SHP77 treated with DMSO at 0.1 percent for 48 hours (cell line): ENCODE results near the gene MIGA1.
"Not testable (repeated sequence)": the region's sequence is repeated elsewhere in the genome, so short reads cannot be mapped to it uniquely, and the experiment has no call there.

ENCODE experiments used
- DNase-seq: peaks from one replicate; lab custom pipeline; 2025; lab: John Stamatoyannopoulos, UW

The MIGA1 gene

DNA sequence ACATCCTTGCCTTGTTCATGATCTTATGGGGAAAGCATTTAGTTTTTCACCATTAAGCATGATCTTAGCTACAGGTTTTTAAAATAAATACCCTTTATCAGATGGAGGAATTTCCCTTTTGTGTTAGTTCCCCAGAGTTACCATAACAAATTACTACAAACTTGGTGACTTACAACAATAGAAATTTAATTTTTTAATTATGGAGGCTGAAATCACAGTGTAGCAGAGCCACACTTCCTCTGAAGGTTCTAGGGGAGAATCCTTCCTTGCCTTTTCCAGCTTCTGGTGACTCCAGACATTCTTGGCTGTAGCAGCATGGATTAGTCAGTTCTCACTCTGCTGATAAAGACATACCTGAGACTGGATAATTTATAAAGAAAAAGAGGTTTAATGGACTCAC is 18.5 kb downstream of the MIGA1 start:
- DNase-seq = no peak

- DNase-seq = no peak
These were observed 22.6 kb downstream of the MIGA1 start for GRCh38 chr1:77802026-77802425.

DNA sequence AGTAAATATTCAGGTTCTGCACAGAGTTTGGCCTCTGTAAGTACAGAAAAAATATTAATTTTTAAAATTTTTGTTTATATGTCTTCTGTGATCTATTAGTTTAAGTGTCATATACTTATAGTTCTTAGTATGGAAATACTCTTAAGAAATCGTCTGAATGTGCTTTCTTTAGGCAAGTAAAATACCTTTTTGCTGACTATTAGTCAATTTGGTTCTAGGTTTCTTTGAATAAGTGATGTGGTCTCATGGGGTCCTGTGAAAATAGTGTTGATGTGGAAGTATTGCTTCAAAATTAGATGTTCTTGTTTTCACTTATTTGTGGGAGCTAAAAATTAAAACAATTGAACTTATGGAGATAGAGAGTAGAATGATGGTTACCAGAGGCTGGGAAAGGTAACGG is 23.9 kb downstream of the MIGA1 start:
- DNase-seq = no peak

- DNase-seq = not testable (repeated sequence)
These were observed 30.5 kb downstream of the MIGA1 start for GRCh38 chr1:77809787-77810462.

DNA sequence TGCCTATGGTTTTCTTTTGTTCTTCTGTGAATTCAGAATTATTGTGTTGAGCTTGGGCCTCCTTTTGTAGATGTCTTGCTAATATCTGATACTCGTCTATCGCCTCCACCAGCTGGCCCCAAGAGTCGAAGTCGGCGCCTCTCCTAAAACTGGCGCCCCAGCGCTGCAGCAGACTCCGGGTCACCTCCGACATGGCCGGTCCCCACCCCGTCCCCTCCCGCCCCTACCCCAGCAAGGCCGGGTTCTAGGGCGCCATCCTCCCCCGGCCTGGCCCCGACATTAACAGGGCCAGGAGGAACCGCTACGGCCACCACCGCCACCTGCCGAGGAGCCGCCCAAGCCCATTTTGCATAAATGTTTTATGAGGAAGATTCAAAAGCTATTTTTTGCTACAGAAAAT is 32.1 kb downstream of the MIGA1 start:
- DNase-seq = not testable (repeated sequence)

GRCh38 chr1:77817368-77818209 is 38.1 kb downstream of the MIGA1 start:
- no peak for DNase-seq

DNA sequence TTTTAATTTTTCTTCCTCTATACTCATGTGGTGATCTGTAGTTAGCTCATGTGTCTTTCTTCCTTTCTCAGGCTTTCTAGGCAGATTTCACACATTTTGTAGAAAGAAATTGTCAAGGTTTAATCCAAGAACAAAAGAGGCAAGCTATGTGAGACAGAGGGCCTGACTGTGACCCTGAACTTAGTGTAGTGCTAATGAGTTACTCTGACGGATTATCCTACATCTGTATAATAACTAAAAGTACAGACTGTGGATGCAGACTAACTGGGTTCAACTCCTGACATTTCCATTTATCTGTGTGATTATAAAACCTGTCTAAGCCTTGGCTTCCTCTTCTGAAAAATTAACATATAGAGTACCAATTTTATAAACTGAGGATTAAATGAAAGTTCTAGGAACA is 40.7 kb downstream of the MIGA1 start:
- DNase-seq = no peak

DNA sequence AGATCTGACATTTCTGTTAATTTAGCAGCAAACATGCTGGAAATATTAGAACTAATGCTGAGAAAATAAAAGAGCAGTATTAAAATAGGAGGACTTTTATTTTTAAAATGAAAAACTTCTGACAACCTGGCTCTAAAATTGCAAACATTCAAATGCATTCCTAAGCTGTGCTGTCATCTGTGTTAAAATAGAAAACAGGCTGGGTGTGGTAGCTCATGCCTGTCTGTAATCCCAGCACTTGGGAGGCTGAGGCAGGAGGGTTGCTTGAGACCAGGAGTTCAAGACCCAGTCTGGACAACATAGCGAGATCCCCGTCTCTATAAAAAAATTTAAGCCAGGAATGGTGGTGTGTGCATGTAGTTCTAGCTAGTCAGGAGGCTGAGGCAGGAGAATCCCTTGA is 44.6 kb downstream of the MIGA1 start:
- DNase-seq = no peak

DNA sequence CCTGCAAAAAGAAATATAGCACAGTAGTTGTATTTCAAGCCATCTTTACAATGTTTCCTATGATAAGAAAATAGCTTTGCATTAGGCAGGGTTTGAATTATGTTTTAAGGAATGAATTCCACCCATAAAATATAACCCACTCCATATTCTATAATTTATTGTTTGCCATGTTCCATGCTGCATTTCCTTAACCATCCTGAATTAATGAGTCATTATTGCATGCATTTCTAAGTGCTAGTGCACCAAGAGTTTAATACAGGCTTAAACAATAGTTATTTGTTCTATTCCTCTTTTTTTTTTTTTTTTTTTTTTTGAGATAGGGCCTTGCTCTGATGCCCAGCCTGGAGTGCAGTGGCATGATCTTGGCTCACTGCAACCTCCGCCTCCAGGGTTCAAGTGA is 45.2 kb downstream of the MIGA1 start:
- DNase-seq = no peak

- DNase-seq = peak; percentile 70
These were observed 45.8 kb downstream of the MIGA1 start for GRCh38 chr1:77825131-77825709.

DNA sequence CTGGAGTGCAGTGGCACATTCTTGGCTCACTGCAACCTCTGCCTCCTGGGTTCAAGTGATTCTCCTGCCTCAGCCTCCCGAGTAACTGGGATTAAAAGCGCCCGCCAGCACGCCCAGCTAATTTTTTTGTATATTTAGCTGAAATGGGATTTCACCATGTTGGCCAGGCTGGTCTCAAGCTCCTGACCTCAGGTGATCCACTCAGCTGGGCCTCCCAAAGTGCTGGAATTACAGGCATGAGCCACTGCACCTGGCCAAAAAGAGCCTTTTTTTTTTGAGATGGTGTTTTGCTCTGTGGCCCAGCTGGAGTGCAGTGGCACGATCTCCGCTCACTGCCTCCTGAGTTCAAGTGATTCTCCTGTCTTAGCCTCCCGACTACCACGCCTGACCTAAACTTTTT is 47.4 kb downstream of the MIGA1 start:
- not testable (repeated sequence) for DNase-seq

GRCh38 chr1:77828098-77828497 is 48.6 kb downstream of the MIGA1 start:
- no peak for DNase-seq

DNA sequence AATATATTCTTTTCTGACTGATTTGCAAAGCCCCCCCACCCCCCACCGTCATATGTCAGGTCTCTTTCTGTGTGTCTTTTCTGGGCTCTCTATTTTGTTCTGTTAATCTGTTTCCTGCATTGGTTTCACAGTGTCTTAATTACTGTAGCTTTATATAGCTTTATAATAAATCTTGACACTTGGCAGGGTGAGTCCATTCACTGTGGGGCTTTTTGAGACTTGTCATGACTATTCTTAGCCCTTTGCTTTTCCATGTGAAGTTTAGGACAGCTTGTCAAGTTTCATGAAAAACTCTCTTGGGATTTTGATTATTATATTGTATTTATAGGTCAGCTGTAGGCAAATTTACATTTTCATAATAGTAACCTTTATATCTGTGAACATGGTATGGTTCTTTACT is 50.4 kb downstream of the MIGA1 start:
- DNase-seq = no peak

DNA sequence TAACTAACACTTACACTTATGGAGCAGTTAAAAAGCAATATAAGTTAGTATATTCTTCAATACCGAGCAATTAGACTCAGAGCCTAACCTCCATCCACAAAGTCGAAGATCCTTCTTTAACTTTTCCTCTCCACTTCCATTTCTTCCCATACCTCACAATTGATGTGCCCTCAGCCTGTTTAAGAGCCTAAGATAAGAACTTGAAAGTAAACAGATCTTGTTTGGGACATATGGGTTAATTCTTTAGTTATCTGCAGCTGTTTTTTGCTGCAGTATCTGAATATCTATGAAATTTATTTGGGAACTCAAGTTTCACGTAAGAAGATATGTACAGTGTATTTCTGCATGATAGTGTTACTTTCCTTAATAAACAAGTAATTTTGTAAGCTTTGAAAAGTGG is 51.5 kb downstream of the MIGA1 start:
- no peak for DNase-seq

DNA sequence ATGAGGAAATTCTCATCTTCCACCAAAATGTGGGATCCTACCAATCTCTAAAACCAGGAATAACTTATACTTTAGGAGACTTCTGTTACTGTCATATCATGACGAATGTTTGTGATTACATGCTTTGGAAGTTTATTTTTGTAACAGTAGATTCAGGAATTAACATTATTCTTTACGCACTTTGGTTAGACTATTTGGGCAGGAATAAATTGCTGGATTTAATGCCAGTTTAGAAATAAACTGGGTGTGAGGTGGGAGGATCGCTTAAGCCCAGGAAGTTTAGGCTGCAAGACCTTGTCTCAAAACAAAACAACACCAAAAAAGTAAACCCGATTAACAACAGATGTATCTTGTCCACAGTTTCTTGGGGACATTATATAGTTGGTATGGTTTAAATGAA is 52.1 kb downstream of the MIGA1 start:
- no peak for DNase-seq

- DNase-seq = no peak
These were observed 52.7 kb downstream of the MIGA1 start for GRCh38 chr1:77831976-77832711.

DNA sequence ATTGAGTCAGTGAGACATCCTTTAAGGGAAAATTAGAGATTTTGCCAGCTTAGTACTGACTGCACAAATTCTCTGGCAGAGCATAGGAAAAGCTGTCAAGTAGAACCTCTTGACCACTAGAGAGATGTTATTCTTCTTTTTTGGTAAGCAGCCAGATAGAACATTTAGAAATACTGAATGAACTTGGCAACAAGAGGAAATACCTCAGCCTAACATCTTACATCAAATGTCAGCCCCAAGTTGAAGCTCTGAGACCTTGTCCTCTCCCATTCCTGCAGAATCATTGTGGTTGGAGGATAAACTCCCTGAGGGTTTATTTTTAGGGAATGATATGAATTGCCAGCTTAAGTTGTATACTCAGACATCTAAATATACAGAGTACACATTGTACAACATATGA is 53.5 kb downstream of the MIGA1 start:
- no peak for DNase-seq

DNA sequence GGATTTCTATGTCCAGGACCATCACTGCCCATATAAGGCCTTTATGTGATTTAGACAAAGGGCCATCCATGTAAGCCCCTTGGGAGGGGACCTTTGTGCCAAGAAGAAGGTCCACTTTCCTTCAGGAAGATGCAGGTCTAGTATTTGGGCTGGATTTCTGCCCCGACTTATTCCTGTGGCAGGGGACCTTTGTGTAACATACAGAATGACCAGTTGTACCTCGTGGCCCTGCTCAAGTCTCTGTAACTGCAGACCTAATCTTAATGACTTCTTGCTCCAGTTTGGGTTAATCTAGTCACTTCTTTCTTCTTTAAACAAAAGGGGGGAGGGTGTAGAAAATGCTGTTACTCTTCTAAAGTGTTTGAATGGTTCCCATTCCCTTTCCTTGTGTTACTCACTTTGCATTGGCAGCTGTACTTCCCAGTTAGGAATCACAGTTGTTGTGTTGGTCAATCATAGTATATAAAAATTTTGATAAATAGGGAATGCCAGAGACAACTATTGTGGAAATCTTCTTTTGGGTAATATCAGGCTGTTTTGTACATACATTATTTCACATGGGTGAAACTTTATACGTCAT is 54.2 kb downstream of the MIGA1 start:
- DNase-seq = no peak

DNA sequence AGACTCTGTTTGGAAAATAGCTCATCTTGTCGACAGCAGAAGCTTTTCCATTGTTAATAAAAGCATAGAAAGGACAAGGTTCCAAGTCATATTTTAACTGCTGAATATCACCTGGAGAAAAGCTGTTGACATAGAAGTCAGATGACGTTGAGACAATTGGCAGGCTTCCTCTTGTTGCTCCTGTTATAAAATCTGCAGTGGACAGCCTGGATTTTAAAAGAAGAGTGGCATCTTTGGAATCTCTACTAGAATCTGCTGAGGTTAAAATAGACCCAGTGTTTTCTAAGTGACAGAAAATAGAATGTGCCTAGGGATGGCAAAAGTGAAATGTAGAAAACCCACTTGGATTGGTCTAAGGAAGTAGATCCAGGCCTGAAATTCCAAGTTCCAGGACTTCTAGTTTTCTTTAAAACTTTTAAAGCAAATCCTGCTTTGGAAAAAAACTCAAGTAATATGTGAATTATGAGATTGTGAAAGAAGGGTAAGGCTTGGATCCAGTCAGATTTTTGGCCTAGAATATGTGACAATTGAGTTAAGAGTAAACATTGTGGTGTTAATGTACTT is 55.4 kb downstream of the MIGA1 start:
- DNase-seq = peak; percentile 86

DNA sequence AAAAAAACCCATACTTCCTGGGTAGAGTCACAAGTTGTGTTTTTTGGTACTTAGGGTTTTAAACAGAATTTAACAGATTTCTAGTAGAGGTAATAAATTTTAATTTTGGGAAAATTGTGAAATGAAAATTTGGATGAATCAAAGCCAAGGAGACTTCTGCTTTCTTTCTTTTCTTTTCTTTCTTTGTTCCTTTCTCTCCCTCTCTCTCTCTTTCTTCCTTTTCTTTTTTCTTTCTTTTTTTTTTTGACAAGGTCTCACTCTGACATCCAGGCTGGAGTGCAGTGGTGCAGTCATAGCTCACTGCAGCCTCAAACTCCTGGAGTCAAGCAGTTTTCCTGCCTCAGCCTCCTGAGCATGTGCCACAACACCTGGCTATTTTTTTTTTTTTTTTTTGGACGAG is 62.1 kb downstream of the MIGA1 start:
- DNase-seq = no peak

DNA sequence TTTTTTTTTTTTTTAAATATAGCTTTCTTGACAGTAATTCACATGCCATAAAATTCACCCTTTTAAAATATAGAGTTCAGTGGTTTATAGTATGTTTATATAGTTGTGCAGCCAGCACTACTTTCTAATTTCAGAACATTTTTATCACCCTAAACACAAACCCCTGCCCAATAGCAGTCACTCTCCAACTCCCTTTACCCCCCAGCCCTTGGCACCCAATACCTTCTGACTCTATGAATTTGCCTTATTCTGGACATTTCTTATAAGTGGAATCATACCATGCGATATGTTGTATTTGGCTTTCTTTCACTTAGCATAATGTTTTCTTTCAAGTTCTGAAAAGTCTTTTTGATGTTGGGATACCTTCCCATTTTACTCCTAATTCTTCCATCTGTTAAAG is 66.5 kb downstream of the MIGA1 start:
- no peak for DNase-seq

DNA sequence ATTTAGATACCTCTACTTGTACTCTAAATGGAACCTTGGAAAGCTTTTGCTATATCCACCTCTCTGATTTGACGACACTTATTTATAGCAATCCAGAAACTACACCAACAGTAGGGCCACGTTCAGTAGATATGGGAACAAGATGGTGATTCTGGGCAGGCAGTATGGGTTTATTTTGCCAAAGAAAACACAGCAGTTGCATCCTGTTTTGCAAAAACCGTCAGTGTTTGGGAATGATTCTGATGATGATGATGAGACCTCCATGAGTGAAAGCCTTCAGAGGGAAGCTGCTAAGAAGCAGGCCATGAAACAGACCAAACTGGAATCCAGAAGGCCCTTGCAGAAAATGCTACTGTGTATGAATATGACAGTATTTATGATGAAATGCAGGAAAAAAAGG is 67.5 kb downstream of the MIGA1 start:
- no peak for DNase-seq
